ENCODE measurements around the gene APOB. TPM values are rescaled to one million over a fixed set of nuclear protein-coding genes. Genes with fewer than 3 reads are reported as not detected.

APOB gene
- total RNA-seq, 1 experiment from 2014 or later = 1.5 TPM

DNA sequence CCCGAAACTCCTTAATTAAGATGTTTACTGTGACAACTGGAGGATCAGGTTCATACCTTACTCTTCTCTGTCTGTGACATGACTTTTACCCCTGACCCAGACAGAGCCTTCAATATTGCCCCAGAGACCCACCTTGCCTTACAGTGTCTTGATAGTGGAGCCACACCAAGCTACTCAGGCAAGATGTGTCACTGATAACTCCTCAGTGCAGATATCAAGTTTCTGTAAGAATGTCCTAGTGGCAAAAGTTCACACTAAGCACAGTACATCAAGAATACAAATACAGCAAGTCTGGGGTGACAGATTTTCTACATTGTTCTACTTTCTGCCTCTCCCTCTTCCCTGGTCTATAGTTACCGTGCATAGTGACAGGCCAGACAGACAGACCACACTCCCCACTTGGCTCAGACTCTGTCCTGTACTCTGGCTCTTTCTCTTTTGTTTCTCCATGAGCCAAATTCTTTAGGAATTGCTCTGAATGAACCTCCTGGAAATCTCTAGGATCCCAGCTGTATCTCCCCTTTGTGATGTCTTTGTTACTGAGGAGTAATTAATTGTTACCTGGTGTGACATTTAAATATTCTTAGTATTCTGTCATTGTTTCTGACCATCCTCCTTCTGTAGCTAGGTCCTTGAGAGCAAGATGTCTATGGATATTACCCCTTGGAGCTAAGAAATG, 24.1 kb upstream of the APOB start:
- Mint-ChIP-seq H3K4me3 (no peak overlapping the region), H3K27me3 (ENCODE audit: low read depth) (no peaks in the 10 kb centered on the region), H3K4me1 (peaks cover 37% of the 10 kb centered on the region), H3K36me3 (no peaks in the 10 kb centered on the region), H3K9me3 (no peaks in the 10 kb centered on the region), H3K27ac (peak overlapping the region; percentile 52)
- DNase-seq (ENCODE audit: low spot score) = no peak
- CTCF ChIA-PET = interaction anchor here (0.9 to 1.0 kb wide), 2 partner anchors 25 to 249 kb away, joined by 3 read pairs; partner anchors contain the start of gene APOB
- POLR2A ChIA-PET = no interaction called here
- peak; percentile 90 for ATAC-seq
- TF ChIP-seq MYBL2 (CRISPR knock-in tag; IDR thresholded peaks at IDR 0.05) = no peak
- no peak for TF ChIP-seq GTF2I (CRISPR knock-in tag; conservative IDR thresholded peaks at IDR 0.05)
- TF ChIP-seq EMX1 (CRISPR knock-in tag; IDR thresholded peaks at IDR 0.05) = no peak
- TF ChIP-seq ZNF138 (CRISPR knock-in tag; conservative IDR thresholded peaks at IDR 0.05) = no peak
- no peak for TF ChIP-seq SP1 (CRISPR knock-in tag; conservative IDR thresholded peaks at IDR 0.05)
- TF ChIP-seq, protein P1, sequence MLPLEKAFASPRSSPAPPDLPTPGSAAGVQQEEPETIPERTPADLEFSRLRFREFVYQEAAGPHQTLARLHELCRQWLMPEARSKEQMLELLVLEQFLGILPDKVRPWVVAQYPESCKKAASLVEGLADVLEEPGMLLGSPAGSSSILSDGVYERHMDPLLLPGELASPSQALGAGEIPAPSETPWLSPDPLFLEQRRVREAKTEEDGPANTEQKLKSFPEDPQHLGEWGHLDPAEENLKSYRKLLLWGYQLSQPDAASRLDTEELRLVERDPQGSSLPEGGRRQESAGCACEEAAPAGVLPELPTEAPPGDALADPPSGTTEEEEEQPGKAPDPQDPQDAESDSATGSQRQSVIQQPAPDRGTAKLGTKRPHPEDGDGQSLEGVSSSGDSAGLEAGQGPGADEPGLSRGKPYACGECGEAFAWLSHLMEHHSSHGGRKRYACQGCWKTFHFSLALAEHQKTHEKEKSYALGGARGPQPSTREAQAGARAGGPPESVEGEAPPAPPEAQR (CRISPR knock-in tag; IDR thresholded peaks at IDR 0.05) = no peak
- TF ChIP-seq, protein P2, sequence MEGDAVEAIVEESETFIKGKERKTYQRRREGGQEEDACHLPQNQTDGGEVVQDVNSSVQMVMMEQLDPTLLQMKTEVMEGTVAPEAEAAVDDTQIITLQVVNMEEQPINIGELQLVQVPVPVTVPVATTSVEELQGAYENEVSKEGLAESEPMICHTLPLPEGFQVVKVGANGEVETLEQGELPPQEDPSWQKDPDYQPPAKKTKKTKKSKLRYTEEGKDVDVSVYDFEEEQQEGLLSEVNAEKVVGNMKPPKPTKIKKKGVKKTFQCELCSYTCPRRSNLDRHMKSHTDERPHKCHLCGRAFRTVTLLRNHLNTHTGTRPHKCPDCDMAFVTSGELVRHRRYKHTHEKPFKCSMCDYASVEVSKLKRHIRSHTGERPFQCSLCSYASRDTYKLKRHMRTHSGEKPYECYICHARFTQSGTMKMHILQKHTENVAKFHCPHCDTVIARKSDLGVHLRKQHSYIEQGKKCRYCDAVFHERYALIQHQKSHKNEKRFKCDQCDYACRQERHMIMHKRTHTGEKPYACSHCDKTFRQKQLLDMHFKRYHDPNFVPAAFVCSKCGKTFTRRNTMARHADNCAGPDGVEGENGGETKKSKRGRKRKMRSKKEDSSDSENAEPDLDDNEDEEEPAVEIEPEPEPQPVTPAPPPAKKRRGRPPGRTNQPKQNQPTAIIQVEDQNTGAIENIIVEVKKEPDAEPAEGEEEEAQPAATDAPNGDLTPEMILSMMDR (IDR thresholded peaks at IDR 0.05) = no peak
- no peak for TF ChIP-seq ZNF512 (CRISPR knock-in tag; IDR thresholded peaks at IDR 0.05; ENCODE audit: borderline replicate concordance)
- TF ChIP-seq TEAD4 (CRISPR knock-in tag; IDR thresholded peaks at IDR 0.05) = no peak
- no peak for TF ChIP-seq JUN (CRISPR knock-in tag; IDR thresholded peaks at IDR 0.05)
- TF ChIP-seq ESRRA (CRISPR knock-in tag; IDR thresholded peaks at IDR 0.05; ENCODE audit: borderline replicate concordance) = no peak
- no peak for TF ChIP-seq STAT6 (CRISPR knock-in tag; conservative IDR thresholded peaks at IDR 0.05; ENCODE audit: low read depth)
- TF ChIP-seq ELF4 (CRISPR knock-in tag; IDR thresholded peaks at IDR 0.05; ENCODE audit: low read depth) = no peak
- TF ChIP-seq OVOL2 (CRISPR knock-in tag; IDR thresholded peaks at IDR 0.05; ENCODE audit: borderline replicate concordance) = no peak

DNA sequence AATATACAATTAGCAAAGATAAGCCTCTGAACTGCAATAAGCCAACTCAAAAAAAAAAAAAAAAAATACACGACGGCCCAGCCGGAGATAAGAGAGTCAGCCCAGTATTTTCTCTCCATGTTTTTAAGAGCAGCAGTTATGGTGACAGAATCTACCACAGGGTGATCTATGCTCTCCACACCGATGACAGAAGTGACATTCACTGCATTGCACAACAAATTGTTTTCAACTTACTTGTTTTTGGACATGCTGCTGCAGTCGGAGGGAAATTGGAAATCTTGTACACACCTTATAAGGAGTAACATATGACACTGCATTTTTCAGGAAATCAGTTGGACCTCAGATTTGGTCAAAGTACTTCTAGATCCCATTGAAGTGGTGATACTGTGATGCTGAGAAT, 23.3 kb upstream of the APOB start:
- H3K4me1 Mint-ChIP-seq = peaks cover 37% of the 10 kb centered on the region
- ChIA-PET POLR2A (no interaction called here), CTCF (no interaction called here)
- H3K27ac Mint-ChIP-seq = no peak overlapping the region
- no peaks in the 10 kb centered on the region for H3K9me3 Mint-ChIP-seq
- H3K4me3 Mint-ChIP-seq = no peak overlapping the region
- no peaks in the 10 kb centered on the region for H3K36me3 Mint-ChIP-seq
- no peak for DNase-seq (ENCODE audit: low spot score)
- no peaks in the 10 kb centered on the region for H3K27me3 Mint-ChIP-seq (ENCODE audit: low read depth)
- TF ChIP-seq, protein P2 (IDR thresholded peaks at IDR 0.05) = no peak
- peak; percentile 84 for TF ChIP-seq GABPB1 (CRISPR knock-in tag; IDR thresholded peaks at IDR 0.05)
- no peak for ATAC-seq
